Astrocyte of the spinal cord (primary cell): ENCODE data around the gene NTRK2.
"Not testable (repeated sequence)": the region's sequence is repeated elsewhere in the genome, so short reads cannot be mapped to it uniquely, and the experiment has no call there.

ENCODE experiments used
- DNase-seq: peaks from one replicate; pipeline ENCODE4 v3.0.0; 2011; ENCODE audit warnings: low read depth, low spot score
- H3K4me3 ChIP-seq: 2 replicates; pipeline ENCODE4 v1.5.1; 2011; ENCODE audit warnings: low read depth, mild to moderate bottlenecking, low read length, moderate library complexity
- CTCF ChIP-seq: IDR thresholded peaks from 2 replicates; pipeline ENCODE4 v1.5.1; 2012; ENCODE audit warnings: low read depth, mild to moderate bottlenecking, low read length, inconsistent platforms
- in situ Hi-C: cut with HindIII; loops from 2 replicates; pipeline ENCODE4 v1.10.0; 2017; ENCODE audit warnings: low sequenced_read_pairs

NTRK2 gene

GRCh38 chr9:85055506-85056202, 386.1 kb downstream of the NTRK2 start:
- TF ChIP-seq CTCF = no peak
- H3K4me3 ChIP-seq = no peak overlapping the region
- in situ Hi-C loops = no loop called here
- no peak for DNase-seq

- in situ Hi-C loops = no loop called here
- no peak for DNase-seq
- no peak for TF ChIP-seq CTCF
- no peak overlapping the region for H3K4me3 ChIP-seq
These were observed 386.7 kb downstream of the NTRK2 start for GRCh38 chr9:85056203-85056572.

GRCh38 chr9:85061969-85062368, 392.4 kb downstream of the NTRK2 start:
- in situ Hi-C loops = no loop called here
- TF ChIP-seq CTCF = no peak
- no peak overlapping the region for H3K4me3 ChIP-seq
- no peak for DNase-seq

- no peak overlapping the region for H3K4me3 ChIP-seq
- DNase-seq = no peak
- TF ChIP-seq CTCF = no peak
- in situ Hi-C loops = no loop called here
These were observed 393.0 kb downstream of the NTRK2 start for GRCh38 chr9:85062385-85063022.

- TF ChIP-seq CTCF = no peak
- no peak for DNase-seq
- in situ Hi-C loops = no loop called here
- H3K4me3 ChIP-seq = no peak overlapping the region
These were observed 395.4 kb downstream of the NTRK2 start for GRCh38 chr9:85064811-85065371.

- in situ Hi-C loops = no loop called here
- no peak overlapping the region for H3K4me3 ChIP-seq
- no peak for TF ChIP-seq CTCF
- DNase-seq = no peak
These were observed 398.3 kb downstream of the NTRK2 start for GRCh38 chr9:85067792-85068191.

GRCh38 chr9:85069421-85069820, 399.9 kb downstream of the NTRK2 start:
- DNase-seq, H3K4me3 ChIP-seq, in situ Hi-C loops: not testable (repeated sequence)
